Glutamatergic neuron (in vitro differentiated cells): ENCODE data around the gene CACNG4. TPM values are rescaled to one million over a fixed set of nuclear protein-coding genes. Genes with fewer than 3 reads are reported as not detected.

Experiments used
- DNase-seq: peaks from one replicate; pipeline ENCODE4 v3.0.0; 2022
- H3K27ac Mint-ChIP-seq: one replicate; pipeline ENCODE4 v1.8.0; 2020; ENCODE audit warnings: mild to moderate bottlenecking, mixed read lengths, inconsistent platforms; ENCODE audit not compliant: unreplicated experiment
- H3K27me3 Mint-ChIP-seq: one replicate; pipeline ENCODE4 v1.8.0; 2020; ENCODE audit warnings: mild to moderate bottlenecking, moderate library complexity, mixed read lengths, inconsistent platforms; ENCODE audit not compliant: unreplicated experiment
- H3K36me3 Mint-ChIP-seq: one replicate; pipeline ENCODE4 v1.8.0; 2020; ENCODE audit warnings: mild to moderate bottlenecking, mixed read lengths, inconsistent platforms; ENCODE audit not compliant: unreplicated experiment
- H3K4me1 Mint-ChIP-seq: one replicate; pipeline ENCODE4 v1.8.0; 2020; ENCODE audit warnings: mild to moderate bottlenecking, low read depth, mixed read lengths, inconsistent platforms; ENCODE audit not compliant: unreplicated experiment
- H3K4me3 Mint-ChIP-seq: one replicate; pipeline ENCODE4 v1.8.0; 2020; ENCODE audit warnings: mild to moderate bottlenecking, mixed read lengths, inconsistent platforms; ENCODE audit not compliant: unreplicated experiment
- H3K9me3 Mint-ChIP-seq: one replicate; pipeline ENCODE4 v1.8.0; 2020; ENCODE audit warnings: mild to moderate bottlenecking, moderate library complexity, mixed read lengths, inconsistent platforms; ENCODE audit not compliant: unreplicated experiment
- CTCF ChIP-seq: fragments of 200-600 bp; sonication (generic); IDR thresholded peaks from one replicate; pipeline ENCODE4 v1.5.0; 2021; ENCODE audit not compliant: partially characterized antibody, unreplicated experiment
- total RNA-seq: library from RNA; stranded (reverse); fragmentation: NEBNext Ultra II Directional; extraction: Animal tissue kit (Norgen Biotek cat#: 25700); gene quantifications from one replicate; pipeline ENCODE4 v1.2.1, GENCODE V29; 2021; ENCODE audit not compliant: unreplicated experiment

The CACNG4 gene
- total RNA-seq, 1 donor from 2014 or later = 105 TPM

- no peak overlapping the region for H3K4me3 Mint-ChIP-seq
- H3K27ac Mint-ChIP-seq = no peak overlapping the region
- peaks cover 2% of the 10 kb centered on the region for H3K9me3 Mint-ChIP-seq
- DNase-seq = no peak
- peaks cover 8% of the 10 kb centered on the region for H3K27me3 Mint-ChIP-seq
- H3K4me1 Mint-ChIP-seq = peaks cover 4% of the 10 kb centered on the region
- no peaks in the 10 kb centered on the region for H3K36me3 Mint-ChIP-seq
- no peak for TF ChIP-seq CTCF
Observed at GRCh38 chr17:66929591-66929990, 34.9 kb upstream of the CACNG4 start.

GRCh38 chr17:66930933-66931332 is 33.6 kb upstream of the CACNG4 start:
- H3K27ac Mint-ChIP-seq = no peak overlapping the region
- no peaks in the 10 kb centered on the region for H3K36me3 Mint-ChIP-seq
- DNase-seq = no peak

GRCh38 chr17:66932311-66932710 is 32.2 kb upstream of the CACNG4 start:
- H3K4me1 Mint-ChIP-seq = peaks cover 4% of the 10 kb centered on the region
- TF ChIP-seq CTCF = no peak
- H3K9me3 Mint-ChIP-seq = peaks cover 3% of the 10 kb centered on the region
- peaks cover 8% of the 10 kb centered on the region for H3K27me3 Mint-ChIP-seq
- H3K4me3 Mint-ChIP-seq = no peak overlapping the region
- no peak overlapping the region for H3K27ac Mint-ChIP-seq
- H3K36me3 Mint-ChIP-seq = peaks cover under 1% of the 10 kb centered on the region
- DNase-seq = no peak

More at GRCh38 chr17:66930933-66931332, 33.6 kb upstream of the CACNG4 start:
- H3K27me3 Mint-ChIP-seq = peaks cover 8% of the 10 kb centered on the region
- H3K4me1 Mint-ChIP-seq = peaks cover 4% of the 10 kb centered on the region
- peaks cover 2% of the 10 kb centered on the region for H3K9me3 Mint-ChIP-seq
- no peak for TF ChIP-seq CTCF
- H3K4me3 Mint-ChIP-seq = no peak overlapping the region

GRCh38 chr17:66934040-66934439 is 30.5 kb upstream of the CACNG4 start:
- Mint-ChIP-seq H3K27ac (no peak overlapping the region), H3K36me3 (peaks cover 12% of the 10 kb centered on the region), H3K27me3 (peaks cover 10% of the 10 kb centered on the region), H3K9me3 (peaks cover 4% of the 10 kb centered on the region), H3K4me1 (peaks cover 4% of the 10 kb centered on the region), H3K4me3 (no peak overlapping the region)
- DNase-seq = no peak
- TF ChIP-seq CTCF = no peak

DNA sequence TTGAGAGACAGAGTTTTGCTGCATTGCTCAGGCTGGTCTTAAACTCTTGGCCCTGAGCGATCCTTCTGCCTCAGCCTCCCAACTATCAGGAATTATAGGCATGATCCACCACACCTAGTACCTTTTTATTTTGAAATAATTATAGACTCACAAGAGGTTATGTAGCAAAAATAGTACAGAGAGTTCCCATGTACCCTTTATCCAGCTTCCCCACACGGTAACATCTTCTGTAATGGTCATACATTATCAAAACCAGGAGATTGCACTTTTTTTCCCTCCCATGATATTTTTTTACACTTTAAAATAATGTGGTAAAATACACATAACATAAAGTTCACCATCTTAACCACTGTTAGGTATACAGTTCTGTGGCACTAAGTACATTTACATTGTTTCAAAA is 28.8 kb upstream of the CACNG4 start:
- Mint-ChIP-seq H3K27ac (no peak overlapping the region), H3K27me3 (peaks cover 12% of the 10 kb centered on the region), H3K36me3 (peaks cover 12% of the 10 kb centered on the region), H3K4me1 (no peaks in the 10 kb centered on the region), H3K4me3 (no peak overlapping the region), H3K9me3 (peaks cover 8% of the 10 kb centered on the region)
- no peak for DNase-seq
- no peak for TF ChIP-seq CTCF
